ENCODE data around the gene PSRC1.

The PSRC1 gene

GRCh38 chr1:109258481-109259466 is 24.2 kb downstream of the PSRC1 start:
- peaks cover 1% of the 10 kb centered on the region for H3K36me3 Mint-ChIP-seq
- H3K27me3 Mint-ChIP-seq = no peaks in the 10 kb centered on the region
- H3K4me1 Mint-ChIP-seq = peaks cover 8% of the 10 kb centered on the region
- no peak overlapping the region for H3K4me3 Mint-ChIP-seq
- H3K27ac Mint-ChIP-seq = no peak overlapping the region
- H3K9me3 Mint-ChIP-seq = no peaks in the 10 kb centered on the region

DNA sequence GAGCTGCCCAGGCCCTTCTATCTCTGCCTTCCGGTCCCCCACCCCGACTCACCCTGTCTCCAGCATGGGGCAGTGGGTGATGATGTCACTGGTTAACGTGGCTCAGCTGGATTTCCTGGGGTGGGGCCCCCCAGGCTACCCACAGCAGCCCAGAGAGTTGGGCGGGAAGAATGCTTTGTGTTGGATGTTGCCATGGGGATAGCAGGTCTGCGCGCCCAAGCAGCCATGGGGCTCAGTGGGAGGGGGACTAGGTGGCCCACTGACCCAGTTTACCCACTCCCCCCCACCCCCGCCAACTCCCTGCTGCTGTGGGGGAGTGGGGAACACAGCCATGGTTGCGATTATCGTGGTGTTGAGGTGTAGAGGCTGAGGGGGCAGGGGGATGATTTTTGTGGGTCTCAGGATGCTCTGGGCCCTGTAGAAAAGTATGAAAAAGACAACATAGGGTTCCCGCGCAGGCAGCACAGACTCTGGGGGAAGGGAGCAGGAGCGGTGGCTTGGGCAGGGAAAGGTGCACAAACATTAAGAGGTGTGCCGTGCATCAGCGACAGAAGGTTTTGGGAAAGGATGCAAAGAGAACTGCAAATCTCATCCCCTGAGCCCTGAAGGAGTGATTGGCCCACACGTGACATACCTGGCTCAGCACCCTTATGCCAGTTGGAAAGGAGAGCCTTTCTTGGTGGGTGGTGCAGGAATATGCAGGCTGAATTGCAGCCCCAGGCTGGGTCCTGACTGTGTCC is 25.1 kb downstream of the PSRC1 start:
- Mint-ChIP-seq H3K9me3 (no peaks in the 10 kb centered on the region), H3K4me3 (no peak overlapping the region), H3K36me3 (peaks cover 1% of the 10 kb centered on the region), H3K27me3 (no peaks in the 10 kb centered on the region), H3K4me1 (peaks cover 5% of the 10 kb centered on the region), H3K27ac (no peak overlapping the region)

- Mint-ChIP-seq H3K9me3 (no peaks in the 10 kb centered on the region), H3K36me3 (peaks cover 1% of the 10 kb centered on the region), H3K27ac (no peak overlapping the region), H3K27me3 (no peaks in the 10 kb centered on the region), H3K4me3 (no peak overlapping the region), H3K4me1 (peaks cover 5% of the 10 kb centered on the region)
Measured at GRCh38 chr1:109256971-109257681, 25.8 kb downstream of the PSRC1 start.

DNA sequence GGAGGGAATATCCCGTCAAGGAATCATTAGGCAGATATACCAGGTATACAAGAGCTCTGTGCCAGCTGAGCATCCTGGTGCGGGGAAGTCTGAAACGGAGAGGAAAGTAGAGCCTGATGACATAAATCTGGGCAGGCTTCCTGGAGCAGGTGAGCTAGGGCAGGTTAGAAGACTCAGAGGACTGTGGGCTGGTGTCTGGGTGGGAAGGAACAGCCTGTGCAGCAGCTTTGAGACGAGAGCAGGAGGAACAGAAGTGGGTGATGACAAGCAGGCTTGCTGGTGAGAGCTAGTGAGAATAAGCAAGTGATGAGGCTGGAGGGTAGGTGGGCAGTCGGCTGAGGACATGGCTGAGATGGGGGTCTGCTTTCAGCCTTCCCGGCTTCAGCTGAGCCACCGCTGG is 26.9 kb downstream of the PSRC1 start:
- Mint-ChIP-seq H3K27me3 (no peaks in the 10 kb centered on the region), H3K9me3 (no peaks in the 10 kb centered on the region), H3K4me3 (no peak overlapping the region), H3K36me3 (peaks cover 1% of the 10 kb centered on the region), H3K27ac (no peak overlapping the region), H3K4me1 (peaks cover 5% of the 10 kb centered on the region)

DNA sequence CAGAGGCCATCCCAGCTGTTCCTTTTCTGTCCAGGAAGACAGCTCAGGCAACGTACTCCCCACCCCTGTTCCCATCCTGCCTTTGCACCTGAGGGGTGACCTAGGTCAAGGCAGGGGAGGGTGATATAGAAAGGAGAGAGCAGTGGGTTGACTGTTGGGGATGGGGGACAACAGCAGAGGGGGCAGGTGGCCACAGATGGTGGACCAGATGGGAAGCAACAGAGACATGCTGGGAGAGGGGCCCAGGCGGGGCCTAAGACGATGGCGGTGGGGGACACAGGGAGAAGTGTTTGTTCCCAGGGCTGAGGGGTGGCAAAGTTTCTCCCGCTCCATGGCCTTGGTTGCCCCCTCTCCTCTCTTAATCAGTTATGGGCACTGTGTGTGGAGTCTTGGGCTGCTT is 27.3 kb downstream of the PSRC1 start:
- no peaks in the 10 kb centered on the region for H3K27me3 Mint-ChIP-seq
- no peak overlapping the region for H3K4me3 Mint-ChIP-seq
- no peak overlapping the region for H3K27ac Mint-ChIP-seq
- peaks cover 1% of the 10 kb centered on the region for H3K36me3 Mint-ChIP-seq
- peaks cover 6% of the 10 kb centered on the region for H3K4me1 Mint-ChIP-seq
- H3K9me3 Mint-ChIP-seq = no peaks in the 10 kb centered on the region

DNA sequence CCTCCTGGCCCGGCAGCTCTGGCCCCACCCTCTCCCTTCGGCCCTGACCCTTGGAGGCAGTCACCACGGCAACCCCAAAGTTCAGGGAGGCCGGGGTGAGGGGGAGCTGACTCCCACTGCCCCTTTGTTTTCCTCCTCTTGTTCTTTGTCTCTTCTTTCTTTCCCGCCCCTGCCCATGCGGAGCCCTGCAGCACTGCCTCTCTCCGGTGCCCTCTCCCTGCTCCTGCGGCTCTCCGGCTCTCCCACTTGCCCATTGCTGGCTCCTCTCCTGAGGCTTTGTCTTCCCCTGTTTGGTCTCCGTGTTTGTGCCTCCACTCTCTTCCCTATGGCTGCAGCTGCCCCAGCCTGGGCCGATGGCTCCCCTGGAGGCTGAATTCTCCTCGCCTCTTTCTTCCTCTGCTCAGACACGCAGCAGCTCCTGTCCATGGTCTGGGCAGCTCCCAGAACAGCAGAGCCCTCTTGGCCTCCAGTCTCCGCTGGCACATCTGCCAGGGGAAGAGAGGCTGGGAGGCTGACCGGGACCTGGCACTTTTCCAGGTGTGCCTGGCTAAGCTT is 27.8 kb downstream of the PSRC1 start:
- Mint-ChIP-seq H3K4me1 (peaks cover 8% of the 10 kb centered on the region), H3K9me3 (no peaks in the 10 kb centered on the region), H3K27me3 (no peaks in the 10 kb centered on the region), H3K4me3 (peak overlapping the region; percentile 23), H3K27ac (no peak overlapping the region), H3K36me3 (peaks cover 1% of the 10 kb centered on the region)

DNA sequence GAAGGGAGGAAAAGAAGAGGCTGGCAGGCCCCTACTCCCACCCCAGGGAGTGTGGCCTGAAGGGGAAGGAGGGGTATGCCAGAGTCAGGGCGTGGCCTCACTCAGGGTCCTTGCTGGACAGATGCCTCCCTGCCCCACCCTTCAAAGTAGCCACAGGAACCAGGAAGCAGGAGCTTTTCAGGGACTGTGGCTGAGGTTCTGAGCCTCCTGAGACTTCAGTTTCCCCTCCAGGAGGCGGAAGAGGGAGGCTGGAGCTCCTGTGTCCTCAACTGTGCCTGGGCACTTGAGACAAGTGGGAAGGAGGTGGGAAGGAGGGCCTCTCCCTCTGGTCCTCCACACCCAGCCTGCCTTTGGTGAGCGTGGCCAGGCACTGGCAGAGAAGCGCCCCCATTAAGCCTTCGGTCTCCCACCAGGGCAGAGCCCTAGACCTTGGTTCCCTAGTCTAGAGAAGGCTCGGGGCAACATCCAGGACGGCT is 28.3 kb downstream of the PSRC1 start:
- peaks cover 1% of the 10 kb centered on the region for H3K36me3 Mint-ChIP-seq
- H3K9me3 Mint-ChIP-seq = no peaks in the 10 kb centered on the region
- no peak overlapping the region for H3K27ac Mint-ChIP-seq
- peaks cover 8% of the 10 kb centered on the region for H3K4me1 Mint-ChIP-seq
- no peaks in the 10 kb centered on the region for H3K27me3 Mint-ChIP-seq
- H3K4me3 Mint-ChIP-seq = no peak overlapping the region

DNA sequence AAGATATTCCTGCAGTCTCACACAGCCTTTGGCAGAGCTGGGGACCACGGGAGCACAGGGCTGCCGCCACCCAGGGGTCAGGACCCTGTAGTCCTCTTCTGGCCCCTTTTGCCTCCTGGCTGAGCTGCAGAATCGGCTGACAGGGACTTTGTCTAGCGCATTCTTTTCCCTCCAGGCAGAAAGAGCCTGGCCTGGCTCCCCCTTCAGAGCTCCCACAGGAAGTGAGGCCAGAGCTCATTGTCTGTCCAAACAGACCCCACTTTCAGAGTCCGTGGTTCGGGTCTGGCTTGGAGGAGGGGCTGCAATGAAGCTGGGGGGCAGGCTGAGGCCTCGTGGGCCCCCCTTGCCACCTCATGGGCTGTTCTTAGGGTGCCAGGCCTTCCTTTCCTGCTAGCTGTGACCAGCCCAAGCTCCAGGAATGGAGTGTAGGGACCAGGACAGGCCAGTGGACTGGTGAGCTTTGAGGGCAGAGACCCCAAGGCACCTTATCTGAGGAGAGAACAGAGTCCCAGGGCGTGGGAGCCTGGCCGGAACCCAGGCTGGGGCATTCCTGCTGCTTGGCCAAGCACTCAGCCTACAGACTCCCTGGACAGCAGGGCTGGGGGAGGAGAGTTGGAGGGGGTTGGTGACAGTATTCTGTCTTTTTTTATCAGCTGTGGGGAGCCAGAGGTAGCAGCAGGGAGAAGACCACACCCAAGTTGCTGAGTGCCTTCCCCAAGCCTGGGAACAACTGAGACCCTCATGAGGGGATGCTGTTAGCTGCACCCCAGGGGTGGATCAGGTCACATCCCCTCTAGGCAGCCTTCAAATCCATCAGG is 28.9 kb downstream of the PSRC1 start:
- H3K4me3 Mint-ChIP-seq = no peak overlapping the region
- no peaks in the 10 kb centered on the region for H3K9me3 Mint-ChIP-seq
- H3K27me3 Mint-ChIP-seq = no peaks in the 10 kb centered on the region
- no peak overlapping the region for H3K27ac Mint-ChIP-seq
- peaks cover 1% of the 10 kb centered on the region for H3K36me3 Mint-ChIP-seq
- H3K4me1 Mint-ChIP-seq = peaks cover 11% of the 10 kb centered on the region

GRCh38 chr1:109252893-109253802 is 29.8 kb downstream of the PSRC1 start:
- no peak overlapping the region for H3K4me3 Mint-ChIP-seq
- H3K9me3 Mint-ChIP-seq = no peaks in the 10 kb centered on the region
- no peak overlapping the region for H3K27ac Mint-ChIP-seq
- no peaks in the 10 kb centered on the region for H3K27me3 Mint-ChIP-seq
- peaks cover 13% of the 10 kb centered on the region for H3K4me1 Mint-ChIP-seq
- peaks cover 1% of the 10 kb centered on the region for H3K36me3 Mint-ChIP-seq

- Mint-ChIP-seq H3K4me3 (no peak overlapping the region), H3K4me1 (peaks cover 13% of the 10 kb centered on the region), H3K9me3 (no peaks in the 10 kb centered on the region), H3K27me3 (no peaks in the 10 kb centered on the region), H3K36me3 (peaks cover 1% of the 10 kb centered on the region), H3K27ac (no peak overlapping the region)
Measured at GRCh38 chr1:109252167-109252892, 30.6 kb downstream of the PSRC1 start.

GRCh38 chr1:109251277-109252166 is 31.4 kb downstream of the PSRC1 start:
- H3K9me3 Mint-ChIP-seq = no peaks in the 10 kb centered on the region
- H3K36me3 Mint-ChIP-seq = peaks cover 1% of the 10 kb centered on the region
- H3K4me3 Mint-ChIP-seq = peak overlapping the region; percentile 44
- H3K27me3 Mint-ChIP-seq = no peaks in the 10 kb centered on the region
- H3K4me1 Mint-ChIP-seq = peaks cover 13% of the 10 kb centered on the region
- no peak overlapping the region for H3K27ac Mint-ChIP-seq

DNA sequence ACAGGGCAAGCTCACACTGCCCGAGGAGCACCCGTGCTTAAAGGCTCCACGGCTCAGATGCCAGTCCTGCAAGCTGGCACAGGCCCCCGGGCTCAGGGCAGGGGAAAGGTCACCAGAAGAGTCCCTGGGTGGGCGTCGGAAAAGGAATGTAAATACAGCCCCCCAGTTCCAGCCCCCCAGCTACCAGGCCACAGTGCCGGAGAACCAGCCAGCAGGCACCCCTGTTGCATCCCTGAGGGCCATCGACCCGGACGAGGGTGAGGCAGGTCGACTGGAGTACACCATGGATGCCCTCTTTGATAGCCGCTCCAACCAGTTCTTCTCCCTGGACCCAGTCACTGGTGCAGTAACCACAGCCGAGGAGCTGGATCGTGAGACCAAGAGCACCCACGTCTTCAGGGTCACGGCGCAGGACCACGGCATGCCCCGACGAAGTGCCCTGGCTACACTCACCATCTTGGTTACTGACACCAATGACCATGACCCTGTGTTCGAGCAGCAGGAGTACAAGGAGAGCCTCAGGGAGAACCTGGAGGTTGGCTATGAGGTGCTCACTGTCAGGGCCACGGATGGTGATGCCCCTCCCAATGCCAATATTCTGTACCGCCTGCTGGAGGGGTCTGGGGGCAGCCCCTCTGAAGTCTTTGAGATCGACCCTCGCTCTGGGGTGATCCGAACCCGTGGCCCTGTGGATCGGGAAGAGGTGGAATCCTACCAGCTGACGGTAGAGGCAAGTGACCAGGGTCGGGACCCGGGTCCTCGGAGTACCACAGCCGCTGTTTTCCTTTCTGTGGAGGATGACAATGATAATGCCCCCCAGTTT is 32.3 kb downstream of the PSRC1 start:
- Mint-ChIP-seq H3K4me1 (peaks cover 8% of the 10 kb centered on the region), H3K27ac (no peak overlapping the region), H3K27me3 (no peaks in the 10 kb centered on the region), H3K4me3 (peak overlapping the region; percentile 64), H3K9me3 (no peaks in the 10 kb centered on the region), H3K36me3 (no peaks in the 10 kb centered on the region)
